ENCODE data around the gene NUDT8.

- TF ChIP-seq CREB1 (IDR thresholded peaks at IDR 0.05; ENCODE audit: low read depth) (no peak), RAD21 (IDR thresholded peaks at IDR 0.05; ENCODE audit: low read depth) (no peak), EGR1 (IDR thresholded peaks at IDR 0.05) (no peak), TEAD4 (IDR thresholded peaks at IDR 0.05) (no peak)
Observed at GRCh38 chr11:67675058-67675747, 45.5 kb upstream of the NUDT8 start.
